Activated gamma-delta T cell (primary cell): ENCODE results near the gene LRP1.
A peak's percentile ranks its signal among the peaks of the same experiment; 100 is the strongest.

Source experiments
- DNase-seq: peaks from one replicate; lab custom pipeline; 2025; lab: John Stamatoyannopoulos, UW

LRP1 gene

DNA sequence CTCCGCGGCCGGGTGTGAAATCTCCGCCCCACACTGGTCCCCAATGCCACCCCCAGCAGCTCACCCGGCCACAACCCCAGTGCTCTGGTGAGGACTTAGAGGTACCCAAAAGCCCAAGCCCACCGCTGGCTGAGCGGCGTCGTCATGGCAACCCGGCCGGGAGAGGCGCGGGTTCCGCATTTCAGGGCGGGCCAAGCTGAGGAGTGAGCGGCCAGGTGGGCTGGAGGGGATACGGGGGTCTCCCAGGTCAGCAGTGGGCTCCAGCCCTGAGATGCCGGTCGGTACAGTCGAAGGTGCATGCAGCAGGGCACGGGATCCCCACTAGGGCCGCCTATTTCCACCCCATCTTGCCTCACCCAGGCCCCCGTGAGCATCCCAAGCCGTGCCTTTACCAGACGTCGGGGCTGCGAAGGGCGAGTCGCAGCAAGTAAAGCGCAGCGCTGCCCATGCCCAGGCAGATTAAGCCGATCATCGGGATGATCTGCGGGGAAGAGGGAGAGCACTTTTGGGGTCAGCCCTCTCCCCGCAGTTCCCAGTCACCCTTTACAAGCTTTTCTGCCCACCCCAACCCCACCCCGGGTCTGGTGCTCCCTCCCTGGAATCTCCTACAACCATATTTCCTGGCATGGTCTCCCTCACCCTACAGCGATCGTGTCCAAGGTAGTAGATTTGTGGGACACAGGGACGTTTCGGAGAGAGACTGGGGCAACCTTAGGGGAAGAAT, 108.1 kb downstream of the LRP1 start:
- no peak for DNase-seq

DNA sequence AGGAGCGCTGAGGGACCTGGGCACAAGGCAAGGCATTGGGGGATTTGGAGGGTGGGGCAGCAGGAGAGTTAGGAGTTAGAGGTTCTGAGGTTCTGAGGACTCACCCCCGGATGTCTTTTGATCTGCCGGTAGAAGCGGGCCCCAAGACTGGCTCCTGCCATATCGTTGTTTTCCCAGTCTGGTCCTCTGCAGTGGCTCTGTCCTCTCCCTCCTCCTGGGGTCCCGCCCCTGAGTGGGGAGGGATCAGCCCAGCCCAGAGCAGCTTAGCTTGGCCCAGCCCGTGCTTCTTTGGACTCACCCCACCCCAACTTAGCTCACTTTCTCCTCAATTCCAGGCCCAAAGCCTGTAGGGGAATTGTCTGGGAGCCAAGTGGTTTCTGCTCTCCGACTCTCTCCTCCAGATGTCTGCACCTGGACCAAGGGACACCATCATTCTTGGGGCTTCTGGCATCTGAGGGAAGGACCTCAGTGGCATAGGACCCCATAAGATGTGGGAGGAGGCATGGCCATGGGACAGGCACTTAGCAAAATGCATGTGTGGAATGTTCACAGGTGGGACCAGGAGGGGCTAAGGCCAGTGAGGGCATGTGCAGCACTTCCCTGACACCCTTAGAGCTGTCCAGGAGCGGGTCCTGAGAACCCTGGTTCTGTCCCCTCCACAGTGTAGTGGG, 108.8 kb downstream of the LRP1 start:
- DNase-seq = no peak

DNA sequence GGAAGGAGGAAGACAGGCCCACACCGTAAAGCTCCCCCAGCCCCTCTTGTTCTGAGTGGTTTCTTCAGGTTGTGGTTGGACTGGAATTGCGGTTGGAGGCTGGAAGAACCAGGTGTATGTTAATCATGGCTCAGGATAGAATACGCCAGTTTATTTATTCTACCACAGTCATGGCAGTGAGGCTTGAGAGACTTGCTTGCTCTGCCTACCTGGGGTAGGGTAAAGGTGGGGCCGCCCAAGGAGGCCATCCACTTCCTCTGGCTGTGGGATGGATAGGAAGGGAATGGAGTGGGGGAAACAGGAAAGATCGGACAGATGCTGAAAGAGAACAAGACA, 109.3 kb downstream of the LRP1 start:
- DNase-seq = no peak

DNA sequence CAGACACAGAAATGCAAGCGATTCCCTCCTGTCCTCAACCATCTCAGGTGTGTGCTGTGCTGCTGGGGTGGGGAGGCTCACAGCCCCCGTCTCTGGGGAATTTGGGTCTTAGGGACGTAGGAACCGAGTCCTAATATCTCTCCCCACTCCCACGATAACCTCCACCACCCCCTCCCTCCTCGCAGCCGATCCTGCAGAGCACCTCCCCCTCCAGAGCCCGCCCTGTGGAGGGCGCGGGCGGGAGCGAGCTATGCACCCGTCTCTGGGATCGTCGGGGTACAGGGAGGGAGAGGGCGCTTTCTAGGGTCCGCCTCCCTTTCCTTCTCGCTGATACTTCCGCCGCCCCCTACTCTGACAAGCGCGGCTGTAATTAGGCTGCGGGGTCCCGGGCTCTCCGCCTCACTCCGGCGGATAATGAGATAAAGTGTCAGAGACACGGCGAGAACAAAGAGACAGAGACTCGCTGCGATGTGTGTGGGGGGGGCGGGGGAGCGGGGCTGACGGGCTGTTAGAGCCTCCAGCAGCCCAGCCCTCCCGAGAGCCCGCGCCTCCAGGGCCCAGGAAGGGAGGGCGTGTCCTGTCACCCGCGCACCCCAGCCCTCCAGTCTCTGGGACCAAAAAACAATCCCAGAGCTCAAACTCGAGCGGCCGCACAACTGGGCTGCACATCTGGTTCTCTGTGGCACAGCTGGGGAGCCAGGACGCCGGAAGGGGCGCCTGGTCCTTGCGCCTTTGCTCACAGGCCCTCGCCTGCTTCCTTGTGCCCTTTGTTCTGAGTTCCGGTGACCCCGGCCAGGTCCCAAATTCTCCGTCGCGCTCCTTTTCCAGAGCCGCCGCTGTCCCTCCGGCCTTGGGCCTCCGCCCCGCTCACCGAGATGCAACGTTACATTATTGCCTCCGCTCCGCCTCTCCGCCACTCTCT, 109.9 kb downstream of the LRP1 start:
- no peak for DNase-seq

DNA sequence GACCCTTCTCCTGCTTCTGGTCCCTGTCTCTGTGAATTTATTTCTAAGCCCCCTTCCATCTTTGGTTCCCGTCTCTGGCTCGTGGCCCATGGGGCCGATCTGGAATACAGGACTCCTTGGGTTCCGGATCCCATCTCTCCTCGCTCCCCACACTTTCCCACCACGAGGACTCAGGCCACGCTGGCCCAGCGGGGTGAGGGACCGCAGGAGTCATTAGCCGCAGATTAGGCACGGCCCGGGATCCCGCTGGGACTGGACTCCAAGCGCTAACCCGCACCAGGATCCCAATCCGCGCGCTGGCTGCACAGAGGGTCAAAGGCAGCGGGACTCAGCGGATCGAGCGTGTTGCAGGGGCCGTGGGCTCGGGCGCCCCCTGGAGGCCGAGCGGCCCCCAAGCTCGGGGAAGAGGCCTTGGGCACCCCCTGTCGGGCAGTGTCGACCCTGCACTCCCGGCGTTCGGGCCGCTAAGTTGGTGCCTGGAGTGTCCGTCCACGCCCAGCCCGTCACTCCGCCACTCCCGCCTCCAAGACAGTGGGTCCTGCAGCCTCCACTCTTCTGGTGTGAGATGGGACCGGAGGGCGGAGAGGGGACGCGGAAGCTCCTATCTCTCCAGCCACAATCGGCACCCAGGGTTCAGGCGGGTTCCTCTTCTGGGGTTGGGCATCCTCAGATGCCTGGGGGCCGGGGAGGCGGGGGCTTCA, 110.7 kb downstream of the LRP1 start:
- DNase-seq = peak; percentile 68

DNA sequence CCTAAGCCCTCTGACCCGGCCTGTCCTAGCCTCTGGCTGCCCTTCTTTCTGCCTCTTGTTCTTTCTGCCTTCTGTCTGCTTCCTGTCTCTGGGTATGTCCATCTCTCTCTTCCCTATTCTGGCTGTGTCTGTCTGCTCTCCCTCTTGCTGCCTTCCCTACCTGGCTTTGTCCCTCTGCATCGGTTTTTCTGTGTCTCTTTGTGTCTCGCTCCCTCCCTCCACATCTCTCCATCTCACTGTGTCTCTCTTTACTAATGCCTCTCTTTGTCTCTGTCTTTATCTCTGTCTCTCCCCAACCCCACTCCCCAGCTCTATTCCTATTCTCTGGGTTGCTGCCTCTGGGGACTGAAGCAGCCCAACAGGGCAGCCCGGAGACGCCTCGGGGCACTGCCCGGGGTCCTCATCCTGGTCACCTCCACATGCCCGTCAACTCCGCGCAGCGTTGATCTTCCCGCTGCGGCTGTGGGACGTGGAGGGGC, 111.3 kb downstream of the LRP1 start:
- no peak for DNase-seq

DNA sequence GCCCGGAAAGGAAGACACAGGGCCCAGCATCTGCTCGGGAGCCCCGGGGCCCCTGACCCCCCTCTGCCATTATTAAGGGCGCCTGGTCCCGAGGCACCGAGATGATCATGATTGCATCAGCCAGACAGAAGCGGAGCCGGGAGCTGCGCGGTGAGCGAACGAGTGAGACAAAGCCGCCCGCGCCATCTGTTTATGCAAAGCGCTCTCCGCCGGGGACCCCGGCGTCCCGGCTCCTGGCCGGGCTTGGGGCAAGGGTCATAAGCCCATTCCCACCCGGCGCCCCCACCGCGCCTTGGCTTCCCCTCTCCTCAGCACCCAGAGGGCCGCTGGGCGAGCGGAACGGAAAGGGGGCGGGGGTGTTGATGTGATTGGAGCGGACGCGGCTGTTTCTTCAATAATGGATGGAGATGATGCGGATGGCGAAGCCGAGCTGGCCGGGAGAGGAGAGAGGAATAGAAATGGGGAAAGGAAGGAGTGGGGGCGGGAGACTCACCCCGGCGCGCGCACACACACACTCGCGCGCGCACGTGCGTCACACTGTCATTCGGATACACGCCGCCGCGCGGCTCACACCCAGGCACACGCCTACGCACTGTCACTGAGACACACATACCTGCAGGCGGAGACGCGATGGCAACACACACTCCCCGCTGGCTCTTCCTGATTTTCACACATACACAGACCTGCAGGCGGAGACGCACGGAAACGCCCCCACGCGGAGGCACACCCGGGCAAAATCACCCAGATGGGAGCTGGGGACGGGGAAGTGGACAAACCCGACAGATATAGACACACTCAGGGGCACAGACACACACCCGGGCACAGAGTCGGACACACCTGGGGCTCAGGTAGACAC, 112.0 kb downstream of the LRP1 start:
- peak; percentile 40 for DNase-seq

DNA sequence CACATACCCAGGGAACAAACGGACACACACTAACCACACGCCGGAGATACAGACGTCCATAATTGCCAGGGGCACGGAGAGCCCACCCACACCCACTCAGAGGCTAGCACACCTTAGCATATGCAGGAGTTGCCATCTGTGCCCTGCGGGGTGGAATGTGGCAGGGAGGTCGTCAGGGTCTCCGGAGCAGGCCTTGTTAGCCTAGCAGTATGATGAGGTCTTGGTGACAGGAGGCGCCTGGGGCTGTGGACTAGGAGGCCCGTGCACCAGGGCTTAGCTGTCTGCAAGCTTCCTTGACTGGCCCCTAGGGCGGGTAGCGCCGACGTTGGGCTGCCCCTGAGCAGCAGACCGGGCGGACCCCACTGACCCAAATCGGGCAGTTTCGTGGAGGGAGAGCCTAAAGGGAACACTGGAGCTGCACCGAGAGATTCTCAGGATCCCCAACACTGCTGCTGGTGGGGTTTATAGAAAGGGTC, 112.7 kb downstream of the LRP1 start:
- no peak for DNase-seq

DNA sequence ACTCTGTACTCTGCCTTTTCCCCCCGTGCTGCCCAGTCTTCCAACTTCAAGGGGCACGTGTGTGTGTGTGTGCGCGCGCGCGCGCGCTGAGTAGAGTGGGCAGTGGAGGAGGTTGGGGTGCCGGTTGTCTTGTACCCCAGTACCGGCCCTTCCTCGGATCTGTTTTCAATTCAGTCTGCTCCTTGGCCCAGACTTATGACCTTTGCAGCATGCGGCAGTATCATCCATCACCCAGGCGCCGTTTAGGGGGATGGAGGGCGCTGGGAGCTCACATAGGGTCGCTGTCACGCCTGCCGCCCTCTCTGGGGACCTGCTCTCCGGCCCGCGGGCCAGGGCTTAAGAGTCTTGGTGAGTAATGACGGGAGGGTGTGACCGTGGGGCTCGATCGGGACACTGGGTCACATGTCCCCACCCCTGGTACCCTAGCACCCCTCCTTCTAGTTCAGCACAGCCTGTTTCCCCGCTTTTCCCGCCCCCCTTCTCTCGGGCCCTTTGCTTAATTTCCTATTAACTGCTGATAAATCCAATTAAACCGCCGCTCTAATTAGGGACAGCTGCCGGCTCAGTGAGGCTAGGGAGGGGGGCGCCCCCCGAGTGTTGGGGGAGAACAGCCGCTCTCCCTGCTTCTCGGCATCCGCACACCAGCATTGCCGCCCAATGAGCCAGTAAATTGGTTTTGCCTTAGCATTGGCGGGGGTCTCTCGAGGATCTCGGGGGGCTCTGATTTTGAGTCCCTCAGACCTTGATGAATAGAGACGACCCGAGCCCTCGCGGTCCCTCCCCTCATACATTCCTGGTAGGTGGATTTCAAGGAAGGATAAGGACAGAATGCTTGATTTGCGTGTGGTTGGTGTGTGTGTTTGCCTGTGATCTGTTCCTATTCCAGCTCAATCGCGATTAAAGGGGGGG, 113.4 kb downstream of the LRP1 start:
- DNase-seq = no peak

DNA sequence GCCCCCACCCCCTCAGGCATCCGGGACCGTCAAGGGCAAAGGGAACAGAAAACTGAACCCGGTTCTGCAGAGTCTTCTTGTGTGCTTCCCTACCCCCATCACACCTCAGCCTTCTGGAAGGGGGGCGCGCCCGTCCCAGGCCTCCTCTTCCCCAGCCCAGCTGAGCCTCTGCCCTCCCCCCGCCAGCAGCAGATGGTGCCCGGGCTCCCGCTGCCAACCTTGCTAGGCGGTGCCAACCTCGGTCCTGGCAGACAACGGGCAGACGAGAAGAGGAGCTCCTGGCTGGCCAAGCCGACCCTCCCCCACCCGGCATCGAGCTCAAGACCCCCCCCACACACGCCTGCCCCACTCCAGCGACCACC, 114.0 kb downstream of the LRP1 start:
- no peak for DNase-seq

DNA sequence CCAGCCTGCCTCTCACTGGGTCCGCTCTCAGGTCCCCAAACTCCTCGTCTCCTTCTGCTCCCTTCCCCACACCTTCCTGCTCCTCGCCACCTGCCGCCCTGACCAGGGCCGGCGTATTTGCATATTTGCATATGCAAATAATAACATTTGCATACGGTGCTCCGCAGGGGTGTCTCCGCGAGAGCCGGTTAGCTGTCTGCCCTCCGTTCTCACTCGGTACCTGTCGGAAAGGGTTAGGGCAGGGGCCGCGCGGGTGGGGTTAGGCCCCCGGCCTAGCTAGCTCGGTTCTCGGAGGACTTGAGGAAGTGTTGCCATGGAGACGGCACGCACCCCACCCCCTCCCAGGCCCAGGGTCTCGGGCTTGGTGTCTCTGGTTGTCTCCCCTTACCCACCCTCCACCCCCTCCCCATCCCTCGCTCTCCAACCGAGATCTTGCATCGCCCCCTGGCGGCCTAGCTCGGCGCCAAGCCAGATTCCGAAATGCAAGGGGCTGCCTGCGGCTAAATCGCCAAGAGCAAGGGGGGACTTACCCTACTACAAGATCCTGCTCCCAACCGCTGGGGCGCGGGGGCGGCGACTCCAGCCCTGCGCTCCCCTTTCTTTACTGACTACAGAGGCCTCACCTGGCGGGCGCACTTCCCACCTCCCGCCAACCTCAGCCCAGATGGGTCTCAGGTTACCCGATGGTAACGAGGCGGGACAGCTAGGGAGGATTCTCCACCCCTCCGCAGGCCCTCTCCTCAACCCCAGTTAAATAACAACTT, 114.6 kb downstream of the LRP1 start:
- DNase-seq = peak; percentile 30

DNA sequence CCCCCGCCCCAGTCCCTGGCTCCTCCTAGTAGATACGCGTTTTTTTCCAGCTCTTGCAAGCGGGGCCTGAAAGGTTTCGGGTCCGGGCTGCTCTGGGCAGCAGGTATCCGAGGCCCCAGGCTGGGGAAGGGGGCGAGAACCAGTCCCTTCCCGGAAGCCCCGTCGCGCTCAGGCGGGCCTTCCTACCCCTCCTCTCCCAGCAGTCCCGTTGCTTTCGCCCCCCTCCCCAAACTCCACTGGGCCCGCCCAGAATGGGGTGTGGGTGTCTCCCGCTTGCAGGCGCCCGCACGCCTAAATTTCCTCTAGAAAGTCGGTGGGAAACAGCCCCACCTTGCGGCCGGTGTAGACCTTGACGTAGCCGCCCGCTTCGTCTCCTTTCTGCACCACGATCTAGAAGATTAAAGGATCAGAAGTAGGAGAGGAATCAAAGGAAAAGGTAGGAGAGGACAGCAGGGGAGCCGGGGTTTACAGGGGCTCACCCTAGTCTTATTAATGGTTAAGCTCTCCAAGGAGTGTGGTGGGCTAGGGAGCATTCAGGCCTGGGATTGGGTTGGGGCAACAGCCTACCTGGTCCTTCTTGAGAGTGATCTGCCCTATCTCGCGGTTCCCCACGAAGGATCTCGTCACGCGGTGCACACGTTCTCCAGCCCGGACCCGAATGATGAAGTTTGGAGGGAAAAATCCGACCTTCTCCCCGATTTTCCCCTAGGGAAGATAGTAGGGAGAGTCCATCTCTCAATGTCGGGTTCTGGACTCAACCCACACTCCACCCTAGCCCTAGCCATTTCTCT, 115.4 kb downstream of the LRP1 start:
- DNase-seq = no peak

DNA sequence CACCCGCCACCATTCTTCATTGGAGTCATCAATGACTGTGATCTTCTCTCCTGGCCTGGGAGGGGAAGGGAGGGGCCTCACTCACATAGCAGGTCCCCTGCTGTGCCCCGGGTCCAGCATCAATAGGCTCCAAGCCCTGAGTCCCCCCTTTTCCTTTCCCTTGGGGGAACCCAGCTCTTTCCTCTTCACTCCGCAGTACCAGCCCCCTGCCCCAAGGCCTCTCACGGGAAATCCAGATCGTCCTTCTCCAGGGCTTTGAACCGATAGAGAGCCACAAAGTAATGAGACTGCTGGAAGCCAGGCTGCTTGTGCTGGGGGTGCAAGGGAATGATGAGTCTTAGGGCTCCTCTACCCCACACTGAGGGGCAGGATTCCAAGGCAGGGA, 116.0 kb downstream of the LRP1 start:
- DNase-seq = no peak

DNA sequence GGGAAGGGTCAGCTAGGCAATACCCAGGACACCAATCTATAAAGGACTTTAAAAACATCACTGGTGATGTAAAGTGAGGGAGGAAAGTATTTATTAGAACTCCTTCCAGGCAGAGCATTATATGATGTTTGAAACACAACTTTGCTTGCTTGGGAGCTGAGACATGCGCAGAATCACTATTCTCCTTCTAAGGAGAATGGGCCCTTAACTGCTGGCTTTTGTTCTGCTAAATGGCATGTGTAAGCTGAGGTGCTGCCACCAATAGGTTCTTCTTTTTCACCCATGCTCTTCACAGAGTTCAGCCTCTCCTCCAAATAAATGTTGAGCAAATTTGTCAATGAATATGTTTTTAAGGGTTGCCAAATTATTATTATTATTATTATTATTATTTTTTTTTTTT, 118.8 kb downstream of the LRP1 start:
- DNase-seq = no peak

DNA sequence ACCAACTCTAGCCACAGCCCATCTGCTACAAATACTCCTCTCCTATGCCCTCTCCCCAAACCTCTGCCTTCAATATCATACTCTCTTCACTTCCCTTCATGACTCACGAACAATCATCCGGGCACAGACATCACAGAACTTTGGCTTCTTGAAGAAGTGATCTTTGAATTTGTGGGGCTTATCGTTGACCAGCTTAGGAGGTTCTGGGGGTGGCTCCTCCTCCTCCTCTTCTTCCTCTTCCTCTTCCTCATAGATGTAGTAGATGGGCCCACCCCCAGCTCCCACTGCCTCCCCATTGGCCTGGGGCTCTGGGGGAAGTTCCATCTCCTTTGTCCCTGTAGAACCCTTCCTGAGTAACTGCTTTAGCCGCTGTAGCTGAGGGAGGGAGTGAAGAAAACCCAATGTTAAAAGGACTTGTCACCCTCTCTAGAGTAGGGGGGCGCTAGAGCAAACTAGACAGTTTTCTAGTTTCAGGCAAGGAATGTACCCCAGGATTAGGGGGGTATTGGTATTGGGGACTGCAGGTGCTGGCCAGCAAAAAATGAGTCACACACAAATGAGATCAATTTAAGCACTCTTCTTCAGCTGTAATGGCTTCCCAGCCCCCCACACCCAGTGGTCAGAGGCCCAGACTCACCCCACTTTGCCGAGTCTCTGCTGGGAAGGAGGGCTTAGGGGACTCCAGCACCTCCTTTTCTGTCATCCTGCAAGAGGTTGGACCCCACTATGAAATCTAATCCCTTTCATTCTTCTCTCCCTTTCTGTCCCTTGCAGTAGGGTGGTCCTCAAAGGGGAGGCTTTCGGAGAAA, 120.9 kb downstream of the LRP1 start:
- DNase-seq = no peak

DNA sequence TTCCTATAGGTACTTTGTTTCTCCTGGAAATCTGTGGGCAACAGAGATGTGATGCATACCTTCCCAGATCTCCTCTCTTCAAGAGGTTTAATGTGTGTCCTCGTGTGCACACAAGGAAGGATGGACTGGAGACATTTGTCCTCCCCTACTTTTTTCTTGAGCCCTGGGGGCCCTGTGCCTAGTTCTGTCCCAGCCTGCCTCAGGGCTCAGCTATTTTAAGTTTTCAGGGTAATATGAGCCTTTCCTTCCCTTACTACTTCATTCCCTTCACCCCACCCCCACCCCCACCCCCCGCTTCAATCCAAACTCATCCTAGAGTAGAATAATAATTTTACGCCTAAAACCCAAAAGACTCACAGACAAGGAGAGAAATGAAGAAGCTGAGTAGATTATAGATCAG, 122.3 kb downstream of the LRP1 start:
- DNase-seq = no peak

DNA sequence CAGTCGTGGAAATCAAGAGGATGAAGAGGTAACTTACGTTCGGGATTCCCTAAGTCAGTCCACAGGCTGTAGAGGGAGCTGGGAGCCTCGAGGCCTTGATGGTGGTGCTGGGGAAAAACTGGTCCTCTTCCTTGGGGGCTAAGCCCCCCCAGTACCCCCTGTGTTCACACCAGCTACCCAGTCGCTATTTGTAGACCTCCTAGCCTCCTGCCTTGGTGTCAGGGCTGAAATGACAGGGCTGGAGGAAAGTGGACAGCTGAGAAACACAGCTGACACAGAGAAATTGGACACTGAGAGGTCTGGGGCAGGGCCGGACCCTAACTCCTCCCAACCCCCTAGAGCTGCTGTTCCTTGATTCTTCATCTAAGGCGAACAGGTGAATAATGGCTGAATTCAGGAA, 122.7 kb downstream of the LRP1 start, which contains the start of gene STAC3:
Gene STAC3 (minus strand): TSS at position 232 of the 400 bp plus-strand sequence. CDS start 1,551 bp downstream, outside the sequence.
- no peak for DNase-seq
